Small intestine (tissue), 7 donors: ENCODE results near the gene PALD1. TPM values are rescaled to one million over a fixed set of nuclear protein-coding genes. Genes with fewer than 3 reads are reported as not detected.
A peak's percentile ranks its signal among the peaks of the same experiment; 100 is the strongest.

Experiments
- DNase-seq, 2 donors: peaks; one replicate each; pipeline versions ENCODE4 v3.0.0 to v3.0.0-alpha.2; 2013
- FAIRE-seq: peaks from 2 replicates; lab custom pipeline; 2012; peaks lifted over from hg19 to GRCh38; lab: Jason Lieb, UNC
- H3K27ac ChIP-seq, 3 donors: one replicate each; pipeline ENCODE4 v1.5.1; 2013; ENCODE audit warnings: low read length in 2 of 3, mild to moderate bottlenecking in 2 of 3, control low read depth in 1 of 3, inconsistent platforms in 1 of 3, low read depth in 1 of 3, moderate library complexity in 1 of 3
- H3K27me3 ChIP-seq, 3 donors: one replicate each; pipeline ENCODE4 v1.6.1; 2013; ENCODE audit warnings: low read length in 3 of 3, inconsistent platforms in 1 of 3; ENCODE audit not compliant: control insufficient read depth in 3 of 3, insufficient read depth in 3 of 3
- H3K36me3 ChIP-seq, 3 donors: one replicate each; pipeline ENCODE4 v1.6.1; 2013; ENCODE audit warnings: low read length in 3 of 3, inconsistent platforms in 1 of 3, low read depth in 1 of 3, mild to moderate bottlenecking in 1 of 3, moderate library complexity in 1 of 3; ENCODE audit not compliant: control insufficient read depth in 3 of 3, insufficient read depth in 2 of 3
- H3K4me1 ChIP-seq, 3 donors: one replicate each; pipeline ENCODE4 v1.6.1; 2013; ENCODE audit warnings: low read length in 2 of 3, inconsistent platforms in 1 of 3, low read depth in 1 of 3, mild to moderate bottlenecking in 1 of 3, moderate library complexity in 1 of 3; ENCODE audit not compliant: control insufficient read depth in 3 of 3, insufficient read depth in 2 of 3
- H3K4me3 ChIP-seq, 3 donors: one replicate each; pipeline ENCODE4 v1.5.1; 2013; ENCODE audit warnings: low read length in 3 of 3, control low read depth in 1 of 3, inconsistent platforms in 1 of 3, low read depth in 1 of 3, mild to moderate bottlenecking in 1 of 3, moderate library complexity in 1 of 3
- H3K9me3 ChIP-seq, 2 donors: one replicate each; pipeline ENCODE4 v1.6.1; 2013; ENCODE audit warnings: low read depth in 1 of 2, low read length in 1 of 2; ENCODE audit not compliant: control insufficient read depth in 2 of 2, insufficient read depth in 1 of 2
- WGBS, 3 donors: extraction: QIAGEN DNeasy Blood & Tissue Kit; methylation state at CpG; one replicate each; pipeline ENCODE4 v1.1.7; 2013; 5-methylcytosine and 5-hydroxymethylcytosine counted together
- polyA plus RNA-seq, 4 donors: library from polyadenylated mRNA; stranded (reverse) in 3 of 4; unstranded in 1 of 4; fragments of 200-250 nt in 3 of 4; fragments of 120-200 nt in 1 of 4; gene quantifications; one replicate each; pipeline versions ENCODE4 v1.2.1 to v1.2.3, GENCODE V29; 2013
- donor health status: healthy with polysubstance abuse.
- donor health status: control.
- donor health status: control.
- donor health status: Bipolar disorder and iron deficiency.
- donor health status: healthy.

Gene PALD1
- polyA plus RNA-seq, 4 donors: 0.22 to 4.2 (median 3.2) TPM

GRCh38 chr10:70476249-70477035 lies 2.1 kb upstream of the PALD1 start:
- DNase-seq (no peak), FAIRE-seq (no peak)
- Histone ChIP-seq H3K9me3 (no peaks in the 10 kb centered on the region), H3K27ac (no peak overlapping the region), H3K36me3 (no peaks in the 10 kb centered on the region), H3K27me3 (peaks cover 0 to 36% (median 6%) of the 10 kb centered on the region in 3 donors), H3K4me1 (peaks cover 0 to 13% (median 0%) of the 10 kb centered on the region in 3 donors), H3K4me3 (no peak overlapping the region)
- 40 to 68% (median 56%) methylated on average over 7 of the region's 7 CpGs for WGBS, 3 donors

- H3K27ac ChIP-seq: no peak overlapping the region
Measured at GRCh38 chr10:70477661-70478162, 855 bp upstream of the PALD1 start.

GRCh38 chr10:70479165-70479581 lies 606 bp downstream of the PALD1 start:
- H3K4me1 ChIP-seq: peaks cover 0 to 23% (median 0%) of the 10 kb centered on the region in 3 donors
- peak overlapping the region; percentile 25 to 50 (median 46) for H3K4me3 ChIP-seq
- no peaks in the 10 kb centered on the region for H3K9me3 ChIP-seq
- peaks cover 0 to 36% (median 6%) of the 10 kb centered on the region in 3 donors for H3K27me3 ChIP-seq
- FAIRE-seq: no peak
- WGBS, 3 donors: 44 to 52% (median 48%) methylated on average over 10 to 11 of the region's 11 CpGs
- peak overlapping the region in 2 of 3 donors; percentile 5 to 23 for H3K27ac ChIP-seq
- peaks cover 0 to 2% (median 0%) of the 10 kb centered on the region in 3 donors for H3K36me3 ChIP-seq
- no peak for DNase-seq

More at GRCh38 chr10:70477661-70478162, 855 bp upstream of the PALD1 start:
- no peaks in the 10 kb centered on the region for H3K9me3 ChIP-seq
- H3K36me3 ChIP-seq: no peaks in the 10 kb centered on the region
- H3K4me3 ChIP-seq: peak overlapping the region in 2 of 3 donors; percentile 43 to 46
- 2 to 9% (median 8%) methylated on average over 26 to 27 of the region's 27 CpGs for WGBS, 3 donors
- peaks cover 0 to 16% (median 0%) of the 10 kb centered on the region in 3 donors for H3K4me1 ChIP-seq
- DNase-seq (peak; percentile 21 to 58), FAIRE-seq (no peak)
- H3K27me3 ChIP-seq: peaks cover 0 to 36% (median 6%) of the 10 kb centered on the region in 3 donors

GRCh38 chr10:70479626-70480238 lies 1.2 kb downstream of the PALD1 start:
- WGBS, 3 donors: 50 to 57% (median 56%) methylated on average over 7 to 8 of the region's 8 CpGs
- no peak for FAIRE-seq
- H3K27me3 ChIP-seq: peaks cover 0 to 36% (median 6%) of the 10 kb centered on the region in 3 donors
- H3K4me3 ChIP-seq: peak overlapping the region in 1 of 3 donors; percentile 50
- peaks cover 0 to 2% (median 0%) of the 10 kb centered on the region in 3 donors for H3K36me3 ChIP-seq
- no peaks in the 10 kb centered on the region for H3K9me3 ChIP-seq
- peaks cover 0 to 23% (median 0%) of the 10 kb centered on the region in 3 donors for H3K4me1 ChIP-seq
- DNase-seq: peak in 1 of 2 donors; percentile 42
- peak overlapping the region in 1 of 3 donors; percentile 23 for H3K27ac ChIP-seq

- Histone ChIP-seq H3K4me3 (peak overlapping the region in 1 of 3 donors; percentile 50), H3K4me1 (peaks cover 0 to 23% (median 0%) of the 10 kb centered on the region in 3 donors), H3K36me3 (peaks cover 0 to 2% (median 0%) of the 10 kb centered on the region in 3 donors), H3K27me3 (peaks cover 0 to 35% (median 6%) of the 10 kb centered on the region in 3 donors), H3K9me3 (no peaks in the 10 kb centered on the region), H3K27ac (peak overlapping the region in 1 of 3 donors; percentile 32)
- FAIRE-seq (no peak), DNase-seq (no peak)
- 34 to 42% (median 40%) methylated on average over 9 of the region's 9 CpGs for WGBS, 3 donors
Measured at GRCh38 chr10:70480239-70480861, 1.8 kb downstream of the PALD1 start.

GRCh38 chr10:70481105-70481504 lies 2.5 kb downstream of the PALD1 start:
- FAIRE-seq (no peak), DNase-seq (no peak)
- 65 to 84% (median 76%) methylated on average over 8 to 9 of the region's 9 CpGs for WGBS, 3 donors
- peaks cover 0 to 23% (median 0%) of the 10 kb centered on the region in 3 donors for H3K4me1 ChIP-seq
- peak overlapping the region in 1 of 3 donors; percentile 8 for H3K27ac ChIP-seq
- H3K36me3 ChIP-seq: peaks cover 0 to 5% (median 0%) of the 10 kb centered on the region in 3 donors
- H3K27me3 ChIP-seq: peaks cover 0 to 28% (median 6%) of the 10 kb centered on the region in 3 donors
- H3K9me3 ChIP-seq: no peaks in the 10 kb centered on the region
- no peak overlapping the region for H3K4me3 ChIP-seq

GRCh38 chr10:70481831-70482530 lies 3.4 kb downstream of the PALD1 start:
- no peak for DNase-seq
- Histone ChIP-seq H3K36me3 (peaks cover 0 to 7% (median 0%) of the 10 kb centered on the region in 3 donors), H3K27me3 (peaks cover 0 to 22% (median 6%) of the 10 kb centered on the region in 3 donors), H3K4me1 (peaks cover 0 to 23% (median 0%) of the 10 kb centered on the region in 3 donors), H3K27ac (peak overlapping the region in 2 of 3 donors; percentile 53 to 69), H3K9me3 (no peaks in the 10 kb centered on the region), H3K4me3 (no peak overlapping the region)
- WGBS, 3 donors: 57 to 85% (median 80%) methylated on average over 6 to 7 of the region's 7 CpGs
- FAIRE-seq: no peak
